NOMO-1 treated with dmso at 0.1 percent for 144 hours (cell line): ENCODE data around the gene INSIG1.

ENCODE experiments used
- DNase-seq: peaks from one replicate; lab custom pipeline; 2025; ENCODE audit not compliant: unreplicated experiment; lab: John Stamatoyannopoulos, UW

Gene INSIG1

DNA sequence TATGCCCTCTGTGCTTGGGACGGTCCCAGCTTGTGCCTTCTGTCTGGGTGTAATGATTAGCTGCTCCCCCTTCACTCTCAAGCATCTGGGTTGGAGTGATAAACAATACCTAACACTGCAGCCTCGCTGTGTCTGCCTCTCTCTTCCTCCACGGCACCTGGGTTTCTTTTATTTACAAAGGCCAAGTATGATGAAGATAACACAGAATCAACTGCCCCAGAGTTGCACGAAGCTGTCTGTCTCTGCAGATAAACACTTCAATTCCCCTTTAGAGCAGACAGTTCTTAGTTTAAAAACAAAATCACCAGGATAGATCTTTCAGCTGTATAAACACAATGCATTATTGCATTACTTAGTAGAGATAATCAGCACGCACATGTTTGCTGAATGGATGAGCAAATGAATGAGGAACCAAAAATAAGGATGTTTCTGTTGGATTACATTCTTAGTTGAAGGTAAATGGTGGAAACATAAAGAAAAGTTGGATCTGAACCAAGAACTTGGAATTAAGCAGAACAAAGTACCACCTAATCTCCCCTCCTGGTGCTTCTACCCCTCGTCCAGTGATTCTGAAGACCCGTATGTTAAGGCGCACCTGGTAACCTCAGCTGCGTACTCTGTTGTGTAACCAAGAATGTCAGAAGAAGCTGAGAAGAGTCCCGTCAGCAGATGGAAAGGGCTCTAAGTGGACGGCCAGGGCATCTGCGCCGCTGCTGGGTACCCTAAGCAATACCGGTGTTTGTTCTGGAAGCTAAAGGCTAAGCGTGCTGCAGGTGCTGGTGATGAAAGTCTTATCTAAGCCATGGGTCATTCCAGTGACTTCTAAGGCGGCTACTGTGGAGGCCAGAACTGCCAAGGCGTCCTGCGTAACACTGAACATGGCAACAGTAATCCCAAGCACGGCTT lies 26.6 kb downstream of the INSIG1 start:
- no peak for DNase-seq

DNA sequence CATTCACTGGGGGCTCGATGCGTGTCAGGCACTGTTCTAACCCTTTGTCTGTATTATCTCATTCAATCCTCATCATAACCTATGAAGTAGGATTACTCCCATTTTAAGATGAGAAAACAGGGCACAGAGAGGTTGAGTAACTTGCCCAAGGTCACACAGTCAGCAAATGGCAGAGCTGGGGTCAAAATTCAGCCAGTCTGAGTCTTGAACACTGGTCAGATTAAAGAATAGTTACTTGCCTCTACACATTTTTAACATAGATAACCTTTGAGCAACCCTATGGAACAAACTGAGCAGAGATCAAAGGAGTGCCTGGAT lies 27.2 kb downstream of the INSIG1 start:
- DNase-seq, result no peak

DNA sequence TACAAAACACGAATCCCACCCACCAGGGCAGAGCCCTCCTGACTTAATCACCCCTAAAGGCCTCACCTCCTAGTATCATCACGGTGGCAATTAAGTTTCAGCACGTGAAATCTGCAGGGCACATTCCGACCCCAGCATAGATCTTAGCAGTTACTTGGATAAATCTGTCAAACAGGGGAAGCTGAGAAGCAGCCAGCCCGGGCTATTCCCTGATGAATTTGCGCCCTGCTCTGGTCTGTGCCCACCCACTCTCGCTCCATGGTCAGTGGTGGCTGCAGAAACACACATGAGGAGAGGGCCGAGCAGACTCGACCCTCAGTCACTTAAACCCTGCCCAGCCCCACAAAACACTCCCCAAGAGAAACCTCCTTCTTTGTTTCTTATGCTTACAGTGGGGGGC lies 28.7 kb downstream of the INSIG1 start:
- no peak for DNase-seq

DNA sequence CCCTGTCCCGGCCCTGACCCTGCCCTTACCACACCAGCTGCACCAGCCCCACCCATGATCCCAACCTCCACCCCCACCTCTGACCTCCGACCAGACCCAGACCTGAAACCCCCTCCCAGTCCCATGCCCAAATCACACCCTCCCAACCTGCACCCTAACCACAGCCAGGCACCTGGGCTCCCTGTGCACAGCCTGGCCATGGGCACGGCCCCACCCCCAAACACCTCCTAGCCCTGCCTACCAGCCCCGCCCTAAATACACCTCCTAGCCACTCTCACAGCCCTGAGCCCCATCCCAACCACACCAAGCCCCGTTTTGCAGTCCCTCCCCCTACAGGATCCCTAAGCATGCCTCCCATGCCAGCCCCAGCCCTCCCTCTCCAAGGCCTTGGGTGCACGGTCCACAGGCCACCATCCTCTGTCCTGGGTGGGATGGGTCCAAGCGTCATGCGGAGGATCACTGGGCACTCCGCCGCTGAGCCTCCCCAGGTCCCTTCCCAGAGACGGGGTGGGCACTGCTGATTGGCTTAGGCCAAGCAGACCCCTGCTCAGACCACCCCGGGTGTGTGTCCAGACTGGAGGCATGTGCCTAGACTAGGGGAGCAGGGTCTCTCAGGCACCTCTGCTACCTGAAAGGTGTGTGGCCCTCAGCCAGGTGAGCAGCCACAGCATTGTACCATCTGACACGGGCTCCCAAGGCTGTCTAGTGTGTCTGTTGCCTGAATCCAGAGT lies 30.1 kb downstream of the INSIG1 start:
- no peak for DNase-seq

DNA sequence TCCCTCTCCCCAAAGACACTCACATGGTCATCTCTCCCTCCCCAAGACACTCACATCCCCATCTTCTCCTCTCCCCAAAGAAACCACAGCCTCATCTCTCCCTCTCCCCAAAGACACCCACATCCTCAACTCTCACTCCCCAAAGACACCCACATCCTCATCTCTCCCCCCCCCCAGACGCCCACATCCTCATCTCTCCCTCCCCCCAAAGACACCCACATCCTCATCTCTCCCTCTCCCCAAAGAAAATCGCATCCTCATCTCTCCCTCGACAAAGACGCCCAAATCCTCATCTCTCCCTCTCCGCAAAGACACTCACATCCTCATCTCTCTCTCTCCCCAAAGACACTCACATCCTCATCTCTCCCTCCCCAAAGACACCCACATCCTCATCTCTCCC lies 31.5 kb downstream of the INSIG1 start:
- no peak for DNase-seq

DNA sequence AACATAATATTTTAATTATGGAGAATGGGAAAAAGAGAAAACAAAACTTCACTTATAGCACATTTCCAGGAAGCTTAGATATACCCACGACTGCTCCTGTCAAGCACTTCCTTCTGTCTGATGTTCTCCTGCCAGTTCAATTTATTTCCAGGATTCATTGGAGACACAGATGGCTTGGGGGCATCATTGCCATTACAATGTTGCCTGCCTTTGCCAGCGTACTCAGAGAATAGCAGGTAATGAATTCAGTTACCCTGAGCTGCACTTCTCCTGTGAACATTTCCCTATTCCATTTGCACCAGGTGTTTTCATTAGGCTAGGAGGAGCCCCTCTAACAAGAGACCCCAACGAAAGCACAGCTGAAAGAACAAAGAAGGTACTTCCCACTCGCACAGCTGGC lies 33.7 kb downstream of the INSIG1 start:
- no peak for DNase-seq

DNA sequence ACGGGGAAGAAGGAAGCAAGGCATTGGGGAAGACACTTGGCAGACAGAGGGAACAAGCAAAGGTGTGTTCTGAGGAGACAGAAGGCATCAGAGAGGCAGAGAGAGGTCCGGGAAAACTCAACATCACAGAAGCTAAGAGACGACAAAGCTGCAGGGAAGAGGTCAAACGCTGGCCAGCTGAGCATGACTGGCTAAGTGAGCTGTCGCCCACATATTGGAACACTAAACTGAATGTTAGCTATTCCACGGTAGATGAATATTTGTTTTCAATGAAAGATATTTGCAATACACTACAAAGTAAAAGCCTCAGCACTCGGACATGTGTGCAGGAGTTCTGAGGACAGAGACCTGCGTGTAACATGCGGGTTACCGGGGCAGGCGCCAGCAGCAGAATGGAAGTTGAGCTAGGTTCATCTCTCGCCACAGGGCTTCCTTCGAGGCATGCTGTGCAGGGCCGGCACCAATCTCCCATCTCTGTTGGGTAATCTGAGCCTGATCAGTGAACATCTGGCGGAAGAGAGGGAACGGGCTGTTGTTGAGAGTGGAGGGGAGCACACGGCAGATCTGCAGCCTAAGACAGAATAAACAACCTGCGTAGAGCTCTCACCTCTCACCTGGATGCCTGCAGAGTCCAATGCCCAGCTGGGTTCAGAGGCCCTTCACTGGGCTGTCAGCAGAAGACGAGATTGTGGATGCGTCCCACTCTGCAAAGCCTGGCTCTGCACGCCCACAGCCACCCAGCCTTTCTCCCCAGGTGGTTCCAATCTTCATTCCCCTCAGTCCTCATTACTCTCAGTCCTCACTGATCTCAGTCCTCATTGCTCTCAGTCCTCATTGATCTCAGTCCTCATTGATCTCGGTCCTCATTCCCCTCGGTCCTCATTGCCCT lies 35.9 kb downstream of the INSIG1 start:
- DNase-seq, result no peak

DNA sequence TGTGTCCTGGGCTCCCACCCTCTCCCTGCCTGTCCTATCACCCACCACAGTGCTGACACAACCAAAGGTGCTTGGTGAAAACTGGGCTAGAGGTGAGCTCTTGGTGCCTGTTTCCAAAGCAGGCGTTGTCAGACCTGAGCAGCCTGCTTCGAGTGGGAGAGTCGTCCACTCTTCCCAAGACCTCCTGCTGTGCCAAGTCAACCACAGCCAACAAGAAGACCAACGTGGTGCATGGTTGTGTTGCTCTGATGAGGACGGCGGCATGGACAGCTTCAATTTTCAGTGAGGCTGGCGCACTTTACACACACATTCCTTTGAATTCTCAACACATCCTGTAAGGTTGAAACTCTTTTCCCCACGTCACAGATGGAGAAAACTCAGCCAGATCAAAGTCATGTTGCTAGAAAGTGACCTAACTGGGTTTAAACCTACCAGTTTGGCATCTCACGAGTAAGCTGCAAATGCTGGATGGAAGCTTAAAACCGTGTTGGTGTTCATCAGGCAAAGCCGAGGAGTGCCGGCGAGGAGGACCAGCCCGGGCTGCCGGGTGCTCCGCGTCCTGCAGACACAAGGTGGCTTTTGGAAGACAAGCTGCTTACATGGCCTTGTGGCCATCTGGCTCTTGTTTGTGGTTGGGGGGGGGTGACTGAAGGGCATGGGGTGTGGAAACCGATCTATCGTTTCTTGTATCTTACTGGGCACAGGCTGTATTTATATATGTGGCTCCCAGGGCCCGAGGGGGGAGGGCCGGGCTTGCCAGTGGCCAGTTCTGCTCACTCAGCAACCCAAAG lies 39.3 kb downstream of the INSIG1 start:
- no peak for DNase-seq

DNA sequence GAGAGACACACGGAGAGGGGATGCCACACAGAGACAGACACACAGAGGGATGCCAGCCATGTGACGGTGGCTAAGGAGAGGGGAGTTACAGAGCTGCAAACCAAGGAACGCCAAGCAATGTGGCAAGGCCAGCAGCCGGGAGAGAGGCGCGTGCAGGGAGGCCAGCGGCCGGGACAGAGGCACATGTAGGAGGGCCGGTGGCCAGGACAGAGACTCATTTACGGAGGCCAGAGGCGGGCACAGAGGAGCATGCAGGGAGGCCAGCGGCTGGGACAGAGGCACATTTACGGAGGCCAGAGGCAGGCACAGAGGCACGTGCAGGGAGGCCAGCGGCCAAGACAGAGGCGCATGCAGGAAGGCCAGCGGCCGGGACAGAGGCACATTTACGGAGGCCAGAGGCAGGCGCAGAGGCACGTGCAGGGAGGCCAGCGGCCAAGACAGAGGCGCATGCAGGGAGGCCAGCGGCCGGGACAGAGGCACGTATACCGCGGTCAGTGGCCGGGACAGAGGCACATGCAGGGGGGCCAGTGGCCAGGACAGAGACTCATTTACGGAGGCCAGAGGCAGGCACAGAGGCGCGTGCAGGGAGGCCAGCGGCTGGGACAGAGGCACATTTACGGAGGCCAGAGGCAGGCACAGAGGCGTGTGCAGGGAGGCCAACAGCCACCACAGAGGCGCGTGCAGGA lies 40.4 kb downstream of the INSIG1 start:
- DNase-seq, result no peak

DNA sequence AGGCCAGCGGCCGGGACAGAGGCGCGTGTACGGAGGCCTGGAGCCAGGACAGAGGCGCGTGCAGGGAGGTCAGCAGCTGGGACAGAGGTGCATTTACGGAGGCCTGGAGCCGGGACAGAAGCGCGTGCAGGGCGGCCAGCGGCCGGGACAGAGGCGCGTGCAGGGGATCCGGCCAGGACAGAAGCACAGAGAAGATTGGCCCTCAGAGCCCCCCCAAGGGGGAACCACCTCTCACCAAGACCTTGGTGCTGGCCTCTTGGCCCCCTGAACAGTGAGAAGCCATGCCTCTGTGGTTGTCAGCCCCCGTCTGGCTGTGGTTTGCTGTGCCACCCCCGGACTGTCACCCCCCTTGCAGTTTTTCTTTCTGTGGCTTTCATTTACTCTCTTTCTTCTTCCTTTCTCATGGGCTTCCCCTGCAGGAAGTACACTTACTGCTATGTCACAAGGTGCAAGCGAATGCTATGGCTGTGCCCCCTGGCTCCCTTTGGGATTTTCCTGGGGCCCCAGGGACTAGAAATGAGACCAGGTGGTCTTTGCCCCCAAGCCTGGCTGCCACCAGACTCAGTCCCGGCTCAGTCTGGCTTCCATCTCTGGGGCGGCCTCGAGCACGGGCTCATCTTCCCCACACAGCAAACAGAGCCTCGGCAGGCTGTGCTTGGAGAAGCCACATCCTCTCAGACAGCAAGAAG lies 41.1 kb downstream of the INSIG1 start:
- DNase-seq, result no peak

DNA sequence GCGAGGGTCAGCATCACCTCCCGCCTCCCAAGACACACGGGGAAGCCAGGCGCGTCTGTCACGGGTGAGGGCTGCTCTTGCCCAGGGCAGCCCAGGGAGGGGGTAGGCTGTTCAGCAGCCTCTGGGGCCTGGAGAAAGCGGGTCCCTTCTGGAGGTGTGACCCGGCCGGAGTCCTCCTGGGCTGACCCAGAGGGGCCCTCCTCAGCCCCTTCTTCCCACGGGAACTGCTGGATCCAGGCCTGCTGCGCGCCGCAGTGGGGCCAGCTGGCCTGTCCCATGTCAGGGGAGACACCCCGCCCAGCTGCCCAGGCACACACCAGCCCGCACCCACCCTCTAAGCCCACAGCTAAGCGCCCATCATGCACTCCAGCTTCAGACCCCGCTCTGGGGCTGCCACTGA lies 41.8 kb downstream of the INSIG1 start:
- no peak for DNase-seq

DNA sequence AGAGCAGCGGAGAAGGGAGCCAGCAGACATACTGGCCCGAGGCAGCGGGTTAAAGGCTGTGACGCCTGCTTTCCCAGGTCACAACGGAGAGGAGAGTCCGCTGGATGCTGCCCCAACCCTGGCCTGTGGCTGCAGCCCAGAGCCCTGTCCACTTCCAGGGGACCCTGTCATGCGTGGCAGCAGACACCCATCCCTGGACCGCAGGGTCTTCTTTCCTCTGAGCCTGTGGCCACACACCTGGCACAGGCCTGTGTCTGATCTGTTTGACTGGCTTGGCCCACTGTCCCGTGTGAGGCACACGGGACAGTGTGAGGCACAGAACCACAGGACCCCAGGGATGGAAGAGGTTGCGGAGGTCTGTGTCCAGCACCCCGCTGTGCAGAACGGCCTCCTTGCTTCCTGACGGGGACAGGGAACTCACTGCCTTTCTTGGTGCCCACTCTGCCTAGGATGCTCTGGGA lies 42.4 kb downstream of the INSIG1 start:
- DNase-seq, result no peak

DNA sequence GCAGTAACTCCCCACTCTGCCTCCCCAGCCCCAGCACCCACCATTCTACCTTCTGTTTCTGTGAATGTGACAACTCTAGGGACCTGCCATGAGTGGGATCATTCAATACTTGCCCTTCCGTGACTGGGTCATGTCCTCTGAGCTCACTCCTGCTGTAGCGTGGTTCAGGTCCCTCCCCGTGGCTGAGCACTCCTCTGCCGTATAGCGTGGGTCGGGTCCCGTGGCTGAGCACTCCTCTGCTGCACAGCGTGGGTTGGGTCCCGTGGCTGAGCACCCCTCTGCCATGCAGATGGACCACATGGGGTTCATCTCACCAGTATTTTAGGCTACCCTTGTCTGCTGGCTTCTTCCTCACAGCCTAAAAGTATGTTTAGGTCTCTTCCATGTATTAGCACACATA lies 43.0 kb downstream of the INSIG1 start:
- no peak for DNase-seq

DNA sequence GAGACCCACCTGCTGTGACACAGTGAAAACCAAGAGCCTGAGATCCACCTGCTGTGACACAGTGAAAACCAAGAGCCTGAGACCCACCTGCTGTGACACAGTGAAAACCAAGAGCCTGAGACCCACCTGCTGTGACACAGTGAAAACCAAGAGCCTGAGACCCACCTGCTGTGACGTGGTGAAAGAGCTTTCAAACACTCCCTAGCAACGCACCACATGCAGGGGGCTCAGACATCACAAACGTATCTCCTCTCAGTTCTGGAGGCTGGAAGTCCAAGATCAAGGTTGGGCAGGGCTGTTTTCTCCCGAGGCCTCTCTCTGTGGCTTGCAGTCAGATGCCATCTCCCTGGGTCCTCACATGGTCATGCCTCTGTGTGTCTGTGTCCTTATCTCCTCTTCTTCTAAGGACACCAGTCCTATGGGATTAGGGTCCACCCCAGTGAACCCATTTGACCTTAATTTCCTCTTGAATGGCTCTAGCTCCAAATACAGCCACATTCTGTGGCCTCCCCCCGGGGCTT lies 43.8 kb downstream of the INSIG1 start:
- no peak for DNase-seq

DNA sequence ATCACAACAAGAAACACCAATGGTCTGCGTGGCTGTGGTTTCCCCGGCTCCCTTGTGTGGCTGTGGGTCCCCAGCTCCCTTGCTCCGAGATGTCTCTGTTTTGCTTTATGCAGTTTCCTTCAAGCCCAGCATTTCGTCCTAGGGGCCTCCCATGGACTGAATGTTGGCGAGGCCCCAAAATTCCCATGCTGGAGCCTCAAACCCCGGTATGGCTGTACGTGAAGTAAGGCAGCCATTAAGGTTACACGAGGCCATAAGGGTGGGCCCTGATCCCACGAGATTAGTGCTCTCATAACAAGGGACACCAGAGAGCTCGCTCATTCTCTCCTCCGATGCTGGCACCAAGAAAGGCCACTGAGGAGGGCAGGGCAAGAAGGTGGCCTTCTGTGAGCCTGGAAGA lies 44.6 kb downstream of the INSIG1 start:
- no peak for DNase-seq

DNA sequence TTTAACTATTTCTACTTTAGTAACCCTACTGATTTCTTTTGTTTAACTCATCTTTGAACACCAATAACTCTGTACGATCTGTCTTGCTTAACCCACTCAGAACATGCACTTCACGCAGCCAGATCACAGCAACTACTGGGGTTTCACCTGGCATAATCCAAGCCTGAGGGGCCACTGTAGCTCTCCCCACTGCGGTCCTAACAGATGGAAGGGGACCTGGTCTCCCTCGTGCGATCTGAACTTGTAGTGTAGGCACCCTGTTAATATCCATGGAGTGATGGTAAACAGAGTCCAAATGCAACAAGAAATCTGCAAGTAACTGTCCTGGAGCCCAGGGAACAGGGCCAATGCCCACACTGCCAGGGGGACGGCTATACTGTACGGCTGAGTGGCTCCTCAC lies 45.5 kb downstream of the INSIG1 start:
- no peak for DNase-seq

DNA sequence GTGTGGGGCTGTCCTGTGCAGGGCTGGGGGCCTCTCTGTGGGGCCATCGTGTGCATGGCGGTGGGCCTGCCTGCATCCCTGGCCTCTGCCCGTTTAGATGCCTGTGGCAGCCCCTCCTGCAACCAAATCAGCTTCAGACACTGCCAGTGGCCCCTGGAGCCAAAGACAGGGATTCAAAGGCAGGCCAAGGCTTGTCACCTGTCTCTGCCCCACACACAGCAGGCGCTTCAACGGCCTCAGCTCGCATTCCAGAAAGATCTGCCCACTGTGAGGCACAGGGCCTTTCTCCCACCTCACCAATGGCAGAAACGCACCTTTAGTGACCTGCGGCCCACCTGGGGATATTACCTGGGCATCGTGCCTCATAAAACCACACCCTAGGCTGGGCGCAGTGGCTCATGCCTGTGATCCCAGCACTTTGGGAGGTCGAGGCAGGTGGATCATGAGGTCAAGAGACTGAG lies 46.0 kb downstream of the INSIG1 start:
- DNase-seq, result no peak

DNA sequence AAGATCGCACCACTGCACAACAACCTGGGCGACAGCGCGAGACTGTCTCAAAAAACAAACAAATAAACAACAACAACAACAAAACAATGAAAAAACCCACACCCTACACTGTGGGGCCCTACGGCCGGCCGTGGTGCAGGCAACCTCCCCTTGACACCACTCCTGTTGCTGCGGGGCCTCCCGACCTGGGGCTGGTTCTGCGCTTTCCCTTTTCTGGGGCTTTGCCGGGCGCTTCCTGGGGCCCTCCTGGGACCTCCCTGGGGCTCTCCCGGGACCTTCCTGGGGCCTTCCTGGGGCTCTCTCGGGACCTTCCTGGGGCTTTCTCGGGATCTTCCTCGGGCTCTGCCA lies 46.6 kb downstream of the INSIG1 start:
- DNase-seq, result no peak
